ENCODE results near the gene PRKG1. TPM values are rescaled to one million over a fixed set of nuclear protein-coding genes. Genes with fewer than 3 reads are reported as not detected.

Gene PRKG1
- total RNA-seq, 1 donor from 2014 or later = 50.2 TPM

DNA sequence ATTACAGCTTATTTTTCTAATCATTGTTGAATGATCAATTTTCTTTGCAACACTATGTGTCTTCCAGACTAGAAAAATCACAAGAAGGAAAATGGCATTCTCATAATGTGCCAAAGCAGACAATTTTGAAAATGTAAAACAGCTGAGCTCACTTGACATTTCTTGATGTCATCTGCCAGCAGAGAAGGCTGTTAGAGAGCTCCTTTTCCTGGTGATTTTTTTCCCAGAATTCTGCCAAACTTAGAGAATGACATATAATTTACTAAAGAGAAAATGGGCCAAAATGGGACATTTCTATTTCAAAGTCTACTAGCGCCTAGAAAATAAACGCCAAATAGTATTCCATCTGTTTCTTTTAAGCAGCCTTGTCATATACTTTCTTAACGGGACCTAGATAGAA lies 714.0 kb downstream of the PRKG1 start:
- Histone ChIP-seq H3K36me3 (no peaks in the 10 kb centered on the region), H3K4me1 (peaks cover 0 to 19% of the 10 kb centered on the region in 2 donors), H3K9me3 (peaks cover 14 to 22% of the 10 kb centered on the region in 2 donors), H3K4me3 (no peak overlapping the region), H3K27me3 (no peaks in the 10 kb centered on the region), H3K27ac (peak overlapping the region; percentile 1 to 43)
- intact Hi-C loops (cut with DNase I) = loop anchor here (5.0 kb wide), 1 partner anchor 81 kb away; no protein-coding TSS in a partner anchor
- DNase-seq (ENCODE audit: low spot score in 2 of 2) = no peak
- no peak for TF ChIP-seq CTCF (IDR thresholded peaks at IDR 0.05)

DNA sequence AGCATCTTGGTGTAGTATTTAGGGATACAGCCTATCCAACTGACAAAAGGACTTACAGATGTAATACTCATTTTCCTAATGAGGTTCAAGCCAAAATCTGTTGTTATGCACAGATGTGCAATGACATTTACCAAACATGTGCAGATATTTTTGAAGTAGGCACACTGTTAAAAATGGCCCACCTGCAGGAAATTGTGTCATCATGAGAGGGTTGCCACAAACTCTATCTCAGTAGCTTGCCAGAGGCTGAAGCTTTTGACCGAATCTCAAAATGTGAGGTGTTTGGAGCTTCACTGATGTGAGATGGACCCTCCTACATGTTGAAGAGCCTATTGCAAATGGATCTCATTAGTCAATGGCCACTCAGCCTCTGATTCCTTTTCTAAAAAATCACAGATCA lies 714.8 kb downstream of the PRKG1 start:
- no peak for DNase-seq (ENCODE audit: low spot score in 2 of 2)
- intact Hi-C loops (cut with DNase I) = loop anchor here (5.0 kb wide), 1 partner anchor 82 kb away; no protein-coding TSS in a partner anchor
- Histone ChIP-seq H3K27me3 (no peaks in the 10 kb centered on the region), H3K4me3 (no peak overlapping the region), H3K9me3 (peaks cover 14 to 31% of the 10 kb centered on the region in 2 donors), H3K27ac (peak overlapping the region in 1 of 2 donors; percentile 51), H3K4me1 (peaks cover 0 to 17% of the 10 kb centered on the region in 2 donors), H3K36me3 (no peaks in the 10 kb centered on the region)
- no peak for TF ChIP-seq CTCF (IDR thresholded peaks at IDR 0.05)

GRCh38 chr10:51789903-51790302 lies 715.6 kb downstream of the PRKG1 start:
- Histone ChIP-seq H3K27ac (peak overlapping the region; percentile 6 to 51), H3K27me3 (no peaks in the 10 kb centered on the region), H3K9me3 (peaks cover 14 to 34% of the 10 kb centered on the region in 2 donors), H3K4me1 (peaks cover 0 to 17% of the 10 kb centered on the region in 2 donors), H3K36me3 (no peaks in the 10 kb centered on the region), H3K4me3 (no peak overlapping the region)
- no peak for TF ChIP-seq CTCF (IDR thresholded peaks at IDR 0.05)
- intact Hi-C loops (cut with DNase I) = loop anchor here (5.0 kb wide), 1 partner anchor 83 kb away; no protein-coding TSS in a partner anchor
- no peak for DNase-seq (ENCODE audit: low spot score in 2 of 2)

DNA sequence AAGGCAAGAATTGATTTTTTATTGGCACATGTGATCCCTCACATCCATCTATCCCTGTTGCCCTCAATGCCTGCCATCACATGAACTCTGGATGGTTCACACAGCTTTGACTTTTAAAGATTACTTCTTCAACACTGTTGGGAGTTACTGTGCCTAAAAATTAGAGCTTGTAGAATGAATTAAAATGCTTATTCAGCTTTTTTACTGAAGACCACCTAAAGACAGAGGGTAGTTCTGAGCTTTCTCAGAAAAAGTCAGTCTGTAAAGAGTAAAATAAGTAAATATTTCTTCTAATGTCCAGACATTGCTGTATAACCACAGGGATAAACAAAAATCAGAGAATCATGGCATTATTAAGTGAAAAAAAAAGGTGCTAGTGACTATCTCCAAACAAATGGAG lies 718.4 kb downstream of the PRKG1 start:
- no peak for DNase-seq (ENCODE audit: low spot score in 2 of 2)
- Histone ChIP-seq H3K27me3 (no peaks in the 10 kb centered on the region), H3K4me1 (peaks cover 0 to 3% of the 10 kb centered on the region in 2 donors), H3K36me3 (no peaks in the 10 kb centered on the region), H3K4me3 (no peak overlapping the region), H3K9me3 (peaks cover 14 to 34% of the 10 kb centered on the region in 2 donors), H3K27ac (no peak overlapping the region)
- intact Hi-C loops (cut with DNase I) = no loop called here
- no peak for TF ChIP-seq CTCF (IDR thresholded peaks at IDR 0.05)

DNA sequence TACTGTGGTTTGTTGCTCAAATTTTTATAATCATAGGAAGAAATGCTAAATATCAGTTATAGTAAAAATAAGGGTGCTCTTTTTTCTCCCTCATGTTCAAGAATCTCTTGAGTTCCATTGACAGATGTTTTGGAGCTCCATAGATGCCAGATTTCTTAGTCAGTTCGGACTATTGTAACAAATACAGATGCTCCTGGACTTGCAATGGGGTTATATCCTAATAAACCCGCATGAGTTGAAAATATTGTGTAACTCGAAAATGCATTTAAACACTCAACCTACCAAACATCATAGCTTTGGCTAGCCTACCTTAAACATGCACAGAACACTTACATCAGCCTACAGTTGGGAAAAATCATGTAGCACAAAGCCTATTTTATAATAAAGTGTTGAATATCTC lies 725.8 kb downstream of the PRKG1 start:
- no peak for TF ChIP-seq CTCF (IDR thresholded peaks at IDR 0.05)
- H3K4me1 ChIP-seq = peaks cover 0 to 12% of the 10 kb centered on the region in 2 donors
- H3K27me3 ChIP-seq = no peaks in the 10 kb centered on the region
- no peaks in the 10 kb centered on the region for H3K36me3 ChIP-seq
- H3K9me3 ChIP-seq = peaks cover 0 to 8% of the 10 kb centered on the region in 2 donors
- no peak overlapping the region for H3K4me3 ChIP-seq
- peak overlapping the region; percentile 0 to 54 for H3K27ac ChIP-seq
- DNase-seq (ENCODE audit: low spot score in 2 of 2) = no peak
- intact Hi-C loops (cut with DNase I) = no loop called here
